Stimulated activated CD4-positive, alpha-beta T cell treated with anti-CD3 and anti-CD28 coated beads, Interleukin-15, amount 100 ng/mL, for 48 hours (primary cell): ENCODE data around the gene FADS1.

ENCODE experiments used
- DNase-seq, 2 donors: peaks; one replicate each; pipeline ENCODE4 v3.0.0-alpha.2; 2020; ENCODE audit warnings: low read depth in 2 of 2

The FADS1 gene

GRCh38 chr11:61846362-61847020 lies 29.7 kb upstream of the FADS1 start:
- DNase-seq: no peak

DNA sequence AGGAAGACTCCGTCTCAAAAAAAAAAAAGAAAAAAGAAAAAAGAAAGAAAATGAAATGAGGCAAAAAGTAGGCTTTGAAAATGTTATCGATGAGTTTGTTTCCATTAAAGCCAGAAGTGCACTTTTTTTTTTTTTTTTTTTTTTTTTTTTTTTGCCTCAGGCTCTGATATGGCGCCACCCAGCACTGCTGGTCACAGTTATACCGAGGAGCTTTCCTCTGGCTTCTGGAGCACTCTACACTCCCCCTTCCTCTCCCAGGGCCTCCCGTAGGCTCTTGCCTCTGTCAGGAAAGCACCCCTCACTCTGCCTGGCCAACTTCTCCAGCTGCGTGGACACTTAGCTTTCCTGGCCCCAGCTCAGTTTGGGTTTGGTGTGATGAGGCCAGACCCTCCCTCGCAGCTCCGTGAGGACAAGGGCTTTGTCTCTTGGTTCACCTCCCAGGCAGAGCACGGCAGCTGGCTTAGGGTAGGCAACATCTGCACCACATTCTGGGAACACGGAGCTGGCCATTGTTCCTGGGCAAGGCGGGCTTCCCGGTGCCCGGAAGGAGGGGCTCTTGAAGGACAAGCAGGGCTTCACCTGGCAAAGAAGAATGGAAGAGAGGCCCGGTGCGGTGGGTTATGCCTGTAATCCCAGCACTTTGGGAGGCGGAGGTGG lies 28.2 kb upstream of the FADS1 start:
- DNase-seq: no peak

GRCh38 chr11:61842528-61842820 lies 25.7 kb upstream of the FADS1 start:
- DNase-seq: no peak

DNA sequence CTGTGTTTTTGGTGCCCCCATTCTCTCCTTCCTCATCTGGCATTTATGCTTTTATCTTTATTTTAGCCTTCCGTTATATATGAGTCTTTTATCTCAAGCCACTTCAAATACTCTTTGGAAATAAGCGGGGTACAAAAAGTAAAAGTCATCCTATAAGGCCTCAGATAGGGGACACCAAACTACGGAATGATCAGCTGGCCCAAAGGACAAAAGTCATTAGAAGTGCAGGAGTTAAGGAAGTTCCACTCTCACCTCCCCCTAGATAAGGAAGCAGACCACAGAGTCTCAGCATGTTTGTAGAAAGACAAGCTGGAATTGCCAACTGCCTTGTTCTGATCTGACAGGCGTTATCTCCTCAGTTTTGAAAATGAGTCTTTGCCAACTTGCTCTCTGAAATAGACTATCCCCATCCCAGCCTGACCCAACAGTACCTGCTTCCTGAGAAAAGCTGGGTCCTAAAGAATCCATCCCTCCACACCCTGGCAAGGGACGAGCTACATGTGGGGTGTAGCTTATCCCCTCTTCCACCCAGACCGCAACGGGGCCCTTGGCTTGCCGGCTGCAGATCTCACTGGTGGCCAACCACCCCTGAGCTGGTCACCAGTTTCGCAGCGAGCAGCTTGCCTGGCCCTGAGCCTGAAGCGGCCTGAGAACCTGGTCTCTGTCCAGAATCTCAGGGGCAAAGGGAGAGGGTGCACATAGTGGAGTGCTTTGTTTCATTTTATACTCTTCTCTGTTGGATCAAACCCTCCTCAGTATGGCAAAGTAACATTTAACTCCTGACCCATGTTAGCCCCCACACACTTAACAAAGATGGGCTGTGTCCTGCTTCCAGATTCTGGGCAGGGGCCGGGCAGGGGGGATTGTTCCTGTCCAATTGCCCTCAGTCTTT lies 25.1 kb upstream of the FADS1 start:
- no peak for DNase-seq

- no peak for DNase-seq
Measured at GRCh38 chr11:61840371-61840770, 23.6 kb upstream of the FADS1 start.

GRCh38 chr11:61839742-61840141 lies 22.9 kb upstream of the FADS1 start:
- no peak for DNase-seq

DNA sequence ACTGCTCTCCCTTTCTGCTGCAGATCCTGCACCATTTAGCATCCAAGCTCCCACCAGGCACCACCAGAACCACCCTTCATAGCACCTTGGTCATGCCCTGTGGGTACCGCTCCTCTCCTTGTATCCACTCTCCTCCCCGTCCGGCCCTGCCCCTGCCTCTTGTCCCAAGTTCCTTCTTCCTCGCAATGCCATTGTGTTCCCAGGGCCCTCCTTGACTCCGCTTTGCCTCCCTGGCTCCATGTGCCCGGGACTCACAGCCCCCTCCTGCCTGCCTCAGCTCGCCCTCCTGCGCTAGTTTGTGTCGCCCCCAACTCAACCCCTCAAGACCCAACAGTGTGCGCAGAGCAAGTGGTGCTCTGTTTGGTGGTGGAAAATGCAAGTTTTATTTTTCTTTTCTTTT lies 22.1 kb upstream of the FADS1 start:
- no peak for DNase-seq

DNA sequence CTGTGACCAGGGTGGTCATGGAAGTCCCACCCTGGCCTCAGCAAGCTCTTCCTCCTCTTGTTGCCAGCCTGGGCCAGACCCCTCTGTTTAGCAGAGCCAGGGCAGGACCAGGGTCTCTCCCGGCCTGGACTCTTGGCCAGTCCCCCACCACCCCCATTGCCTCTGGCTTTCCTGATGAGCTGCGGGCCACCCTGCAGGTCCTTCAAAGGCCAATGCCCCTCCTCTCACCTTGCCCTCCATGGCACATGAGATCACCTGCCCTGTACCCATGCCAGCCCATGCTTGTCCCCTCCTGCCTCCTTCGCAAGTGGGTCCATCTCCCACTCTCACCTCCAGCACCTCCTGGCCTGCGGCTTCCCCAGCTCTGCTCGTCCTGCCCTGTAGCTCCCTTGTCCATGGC lies 21.7 kb upstream of the FADS1 start:
- no peak for DNase-seq

GRCh38 chr11:61837411-61838005 lies 20.7 kb upstream of the FADS1 start:
- no peak for DNase-seq

DNA sequence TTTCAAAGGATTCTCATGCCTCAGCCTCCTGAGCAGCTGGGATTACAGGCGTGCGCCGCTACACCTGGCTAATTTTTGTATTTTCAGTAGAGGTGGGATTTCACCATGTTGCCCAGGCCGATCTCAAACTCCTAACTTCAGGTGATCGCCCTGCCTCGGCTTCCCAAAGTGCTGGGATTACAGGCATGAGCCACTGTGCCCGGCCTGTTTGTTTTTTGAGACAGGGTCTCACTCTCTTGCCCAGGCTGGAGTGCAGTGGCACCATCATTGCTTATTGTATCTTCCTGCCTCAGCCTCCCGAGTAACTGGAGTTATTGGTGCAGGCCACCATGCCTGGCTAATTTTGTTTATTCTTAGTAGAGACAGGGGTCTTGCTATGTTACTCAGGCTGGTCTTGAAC lies 19.4 kb upstream of the FADS1 start:
- no peak for DNase-seq

DNA sequence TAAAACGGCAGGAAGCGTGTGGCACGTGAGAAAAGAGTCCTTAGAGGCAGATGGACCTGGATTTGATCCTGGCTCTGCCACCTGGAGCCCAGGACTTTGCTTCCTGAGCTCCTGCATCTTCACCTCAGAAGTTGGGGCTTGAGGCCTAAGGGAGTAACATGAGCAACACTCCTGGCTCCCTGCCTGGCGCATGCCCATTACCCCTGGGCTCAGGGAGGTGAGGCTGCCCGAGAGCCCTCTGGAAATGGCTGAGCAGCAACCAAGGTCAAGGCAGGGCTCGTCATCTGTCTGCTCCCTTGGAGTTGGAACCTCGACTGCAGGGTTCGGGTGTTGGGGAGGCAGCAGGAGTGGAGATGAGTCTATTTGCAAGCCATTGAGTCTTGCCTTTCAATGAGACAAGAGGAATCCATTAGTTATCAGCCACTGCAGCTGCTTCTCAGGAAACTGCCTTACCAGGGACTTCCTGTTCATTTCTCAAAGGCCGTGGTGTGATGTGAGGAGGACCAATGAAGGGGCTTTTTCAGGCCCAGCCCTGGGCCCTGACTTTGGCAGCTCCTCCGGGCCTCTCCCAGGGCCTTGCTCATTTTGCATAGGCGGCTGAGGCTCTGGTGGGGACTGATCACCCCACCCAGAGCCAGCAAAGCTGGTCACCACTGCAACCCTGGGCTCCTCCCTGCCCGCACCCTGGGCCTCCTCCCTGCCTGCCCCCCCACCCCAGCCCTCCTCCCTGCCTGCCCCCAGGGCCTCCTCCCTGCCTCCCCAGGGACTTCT lies 17.7 kb upstream of the FADS1 start:
- peak; percentile 26 to 39 for DNase-seq

DNA sequence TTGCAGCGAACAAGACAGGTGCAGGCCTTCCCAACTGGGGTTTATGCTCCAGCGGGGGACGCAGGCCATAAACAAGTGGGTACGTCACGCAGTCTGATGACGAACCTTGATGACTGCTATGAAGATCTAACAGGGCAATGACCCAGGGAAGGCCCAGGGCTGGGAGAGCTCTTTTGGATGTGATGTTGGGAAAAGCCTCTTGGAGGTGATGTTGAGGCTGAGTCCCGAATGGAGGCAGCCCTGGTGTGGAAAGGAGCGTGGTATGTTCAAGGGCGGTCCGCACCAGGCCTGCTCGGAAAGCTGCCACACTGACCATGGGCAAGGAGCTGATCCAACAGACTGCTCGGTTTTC lies 17.1 kb upstream of the FADS1 start:
- DNase-seq: no peak

DNA sequence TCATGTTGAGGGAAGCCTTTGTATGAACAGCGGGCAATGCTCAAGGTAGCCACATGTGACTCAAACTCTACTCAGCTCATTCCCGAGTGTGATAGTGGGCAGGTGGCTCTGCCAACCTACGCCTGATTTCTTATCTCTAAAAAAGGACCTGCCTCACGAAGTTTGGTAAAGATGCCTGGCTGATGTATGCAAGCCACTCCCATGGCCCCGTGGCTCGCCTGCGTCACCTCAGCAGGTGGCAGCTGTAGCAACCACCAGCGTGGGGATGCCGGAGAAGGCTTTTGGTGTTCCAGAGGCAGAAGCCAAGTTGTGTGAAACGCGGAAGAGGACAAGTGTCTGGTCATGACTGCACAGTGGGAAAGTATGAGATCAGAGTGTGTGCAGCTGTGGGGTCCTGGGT lies 16.7 kb upstream of the FADS1 start:
- no peak for DNase-seq

GRCh38 chr11:61832754-61833153 lies 16.0 kb upstream of the FADS1 start:
- no peak for DNase-seq

GRCh38 chr11:61832207-61832606 lies 15.4 kb upstream of the FADS1 start:
- DNase-seq: no peak

DNA sequence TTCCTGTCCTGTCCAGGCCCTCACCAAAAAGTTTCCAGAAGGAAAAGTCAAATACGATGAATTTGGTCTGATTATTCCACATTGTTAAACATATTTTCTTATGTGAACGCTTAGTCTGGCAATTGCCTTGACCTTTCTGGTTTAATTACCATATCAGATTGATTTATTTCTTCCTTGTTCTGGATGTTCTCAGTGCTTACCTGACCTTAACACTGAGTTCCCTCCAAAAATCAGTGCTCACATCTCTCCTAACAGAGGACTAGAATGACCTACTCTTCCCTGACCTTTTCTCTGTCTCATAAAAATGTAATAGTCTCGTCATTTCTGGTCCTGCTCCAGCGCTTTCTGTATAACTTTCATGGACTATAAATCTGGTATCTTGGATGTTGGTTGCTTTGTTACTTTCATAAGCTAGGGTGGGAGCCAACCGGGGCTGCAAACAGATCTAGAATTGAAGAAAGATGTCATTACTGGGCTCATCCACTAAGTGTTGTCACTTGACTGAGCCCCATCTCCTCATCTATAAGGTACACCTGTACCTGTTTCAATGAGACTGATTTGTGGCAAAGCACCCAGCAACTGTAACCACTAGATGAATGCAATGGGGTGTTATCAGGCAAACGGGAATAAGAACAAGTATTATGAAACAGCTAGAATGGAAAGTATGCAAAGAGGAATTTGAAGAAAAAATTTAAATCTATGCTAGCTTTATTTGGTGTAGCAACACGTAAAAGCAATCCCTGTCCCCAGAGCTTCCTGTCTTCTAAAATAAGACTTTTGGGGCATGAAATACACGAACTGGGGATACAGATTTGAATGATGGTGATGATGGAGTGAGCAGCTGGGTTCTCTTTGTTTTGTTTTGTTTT lies 13.7 kb upstream of the FADS1 start:
- no peak for DNase-seq

DNA sequence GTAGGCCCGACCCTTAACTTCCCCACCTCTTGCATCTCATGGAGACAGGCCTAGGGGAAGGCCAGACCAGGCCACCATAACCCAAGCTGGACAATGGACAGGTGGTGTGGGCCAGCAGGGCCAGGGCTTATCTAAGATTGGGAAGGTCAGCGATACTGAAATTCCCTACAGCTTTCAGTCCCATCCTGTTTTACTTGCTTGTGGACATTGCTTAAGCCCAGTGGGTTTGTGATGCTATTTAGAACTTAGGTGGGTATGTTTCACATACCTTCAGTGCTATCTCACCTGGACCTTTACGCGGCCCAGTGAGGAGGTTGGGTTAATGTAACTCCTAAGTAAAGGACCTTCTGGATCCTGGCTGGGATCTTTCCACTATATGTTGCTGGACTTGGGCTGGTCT lies 13.0 kb upstream of the FADS1 start:
- no peak for DNase-seq

- no peak for DNase-seq
Measured at GRCh38 chr11:61828629-61829407, 12.0 kb upstream of the FADS1 start.

DNA sequence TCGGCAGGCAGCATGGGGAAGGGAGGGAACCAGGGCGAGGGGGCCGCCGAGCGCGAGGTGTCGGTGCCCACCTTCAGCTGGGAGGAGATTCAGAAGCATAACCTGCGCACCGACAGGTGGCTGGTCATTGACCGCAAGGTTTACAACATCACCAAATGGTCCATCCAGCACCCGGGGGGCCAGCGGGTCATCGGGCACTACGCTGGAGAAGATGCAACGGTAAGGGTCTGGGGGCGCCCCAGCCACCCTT lies 11.5 kb upstream of the FADS1 start:
- no peak for DNase-seq

DNA sequence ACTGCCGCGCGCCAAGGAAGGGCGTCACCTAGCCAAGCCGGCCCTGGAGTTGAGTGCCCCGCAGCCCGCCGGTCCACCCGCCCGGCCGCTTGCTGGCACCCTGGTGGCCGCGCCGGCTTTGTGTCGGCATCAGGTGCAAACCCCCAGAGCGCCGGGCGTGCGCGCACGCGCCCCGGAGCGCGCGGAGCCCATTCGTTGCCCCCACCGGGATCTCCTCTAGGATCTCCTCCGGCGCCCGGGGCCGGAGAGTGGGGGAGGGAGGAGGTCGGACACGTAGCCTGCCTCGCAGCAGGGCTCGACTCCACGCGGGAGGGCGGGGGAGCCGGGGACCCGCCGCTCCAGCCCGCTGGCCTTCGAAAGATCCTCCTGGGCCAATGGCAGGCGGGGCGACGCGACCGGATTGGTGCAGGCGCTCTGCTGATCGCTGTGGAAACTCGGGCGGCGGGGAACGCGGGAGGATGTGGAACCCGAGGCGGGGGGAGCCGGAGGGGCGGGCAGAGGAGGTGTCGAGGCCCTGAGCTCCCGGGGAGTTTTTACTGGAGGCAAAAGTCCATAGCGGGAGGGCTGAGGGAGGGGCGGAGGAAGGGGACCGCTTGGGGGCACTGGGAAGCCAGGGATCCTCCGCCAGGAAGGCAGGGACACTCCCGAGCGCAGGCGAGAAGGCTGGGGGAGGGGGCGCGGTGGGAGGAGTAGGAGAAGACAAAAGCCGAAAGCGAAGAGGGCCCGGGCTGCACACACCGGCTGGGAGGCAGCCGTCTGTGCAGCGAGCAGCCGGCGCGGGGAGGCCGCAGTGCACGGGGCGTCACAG lies 11.0 kb upstream of the FADS1 start, which contains the start of gene FADS2:
Gene FADS2 (plus strand): TSS at position 730 of the 808 bp plus-strand sequence. CDS start 91 bp downstream, outside the sequence.
- DNase-seq: peak; percentile 62 to 72
